Measurements from ENCODE around the gene OR51V1.

GRCh38 chr11:5200582-5200981, at the start of gene OR51V1:
- TF ChIP-seq POLR2A (IDR thresholded peaks at IDR 0.05; ENCODE audit: extremely low read depth, insufficient read length), result no peak
- TF ChIP-seq, protein P1, sequence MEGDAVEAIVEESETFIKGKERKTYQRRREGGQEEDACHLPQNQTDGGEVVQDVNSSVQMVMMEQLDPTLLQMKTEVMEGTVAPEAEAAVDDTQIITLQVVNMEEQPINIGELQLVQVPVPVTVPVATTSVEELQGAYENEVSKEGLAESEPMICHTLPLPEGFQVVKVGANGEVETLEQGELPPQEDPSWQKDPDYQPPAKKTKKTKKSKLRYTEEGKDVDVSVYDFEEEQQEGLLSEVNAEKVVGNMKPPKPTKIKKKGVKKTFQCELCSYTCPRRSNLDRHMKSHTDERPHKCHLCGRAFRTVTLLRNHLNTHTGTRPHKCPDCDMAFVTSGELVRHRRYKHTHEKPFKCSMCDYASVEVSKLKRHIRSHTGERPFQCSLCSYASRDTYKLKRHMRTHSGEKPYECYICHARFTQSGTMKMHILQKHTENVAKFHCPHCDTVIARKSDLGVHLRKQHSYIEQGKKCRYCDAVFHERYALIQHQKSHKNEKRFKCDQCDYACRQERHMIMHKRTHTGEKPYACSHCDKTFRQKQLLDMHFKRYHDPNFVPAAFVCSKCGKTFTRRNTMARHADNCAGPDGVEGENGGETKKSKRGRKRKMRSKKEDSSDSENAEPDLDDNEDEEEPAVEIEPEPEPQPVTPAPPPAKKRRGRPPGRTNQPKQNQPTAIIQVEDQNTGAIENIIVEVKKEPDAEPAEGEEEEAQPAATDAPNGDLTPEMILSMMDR (IDR thresholded peaks at IDR 0.05; ENCODE audit: low read depth, low read length), result no peak

Data from NB4 (cell line).